C4-2B (cell line): ENCODE data around the gene AXIN2.

ENCODE experiments used
- ZFX ChIP-seq: fragments of 450-650 bp; IDR thresholded peaks from 2 replicates; pipeline ENCODE4 v1.6.1; 2017
- TF ChIP-seq, protein P1 (sequence below): fragments of 450-650 bp; conservative IDR thresholded peaks from 2 replicates; pipeline ENCODE4 v1.5.1; 2017; ENCODE audit warnings: mild to moderate bottlenecking

GRCh38 chr17:65583921-65584603, 22.6 kb upstream of the AXIN2 start:
- TF ChIP-seq, protein P1, sequence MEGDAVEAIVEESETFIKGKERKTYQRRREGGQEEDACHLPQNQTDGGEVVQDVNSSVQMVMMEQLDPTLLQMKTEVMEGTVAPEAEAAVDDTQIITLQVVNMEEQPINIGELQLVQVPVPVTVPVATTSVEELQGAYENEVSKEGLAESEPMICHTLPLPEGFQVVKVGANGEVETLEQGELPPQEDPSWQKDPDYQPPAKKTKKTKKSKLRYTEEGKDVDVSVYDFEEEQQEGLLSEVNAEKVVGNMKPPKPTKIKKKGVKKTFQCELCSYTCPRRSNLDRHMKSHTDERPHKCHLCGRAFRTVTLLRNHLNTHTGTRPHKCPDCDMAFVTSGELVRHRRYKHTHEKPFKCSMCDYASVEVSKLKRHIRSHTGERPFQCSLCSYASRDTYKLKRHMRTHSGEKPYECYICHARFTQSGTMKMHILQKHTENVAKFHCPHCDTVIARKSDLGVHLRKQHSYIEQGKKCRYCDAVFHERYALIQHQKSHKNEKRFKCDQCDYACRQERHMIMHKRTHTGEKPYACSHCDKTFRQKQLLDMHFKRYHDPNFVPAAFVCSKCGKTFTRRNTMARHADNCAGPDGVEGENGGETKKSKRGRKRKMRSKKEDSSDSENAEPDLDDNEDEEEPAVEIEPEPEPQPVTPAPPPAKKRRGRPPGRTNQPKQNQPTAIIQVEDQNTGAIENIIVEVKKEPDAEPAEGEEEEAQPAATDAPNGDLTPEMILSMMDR = no peak
- TF ChIP-seq ZFX = no peak
